Measurements from ENCODE around the gene TIFAB.

Gene TIFAB

DNA sequence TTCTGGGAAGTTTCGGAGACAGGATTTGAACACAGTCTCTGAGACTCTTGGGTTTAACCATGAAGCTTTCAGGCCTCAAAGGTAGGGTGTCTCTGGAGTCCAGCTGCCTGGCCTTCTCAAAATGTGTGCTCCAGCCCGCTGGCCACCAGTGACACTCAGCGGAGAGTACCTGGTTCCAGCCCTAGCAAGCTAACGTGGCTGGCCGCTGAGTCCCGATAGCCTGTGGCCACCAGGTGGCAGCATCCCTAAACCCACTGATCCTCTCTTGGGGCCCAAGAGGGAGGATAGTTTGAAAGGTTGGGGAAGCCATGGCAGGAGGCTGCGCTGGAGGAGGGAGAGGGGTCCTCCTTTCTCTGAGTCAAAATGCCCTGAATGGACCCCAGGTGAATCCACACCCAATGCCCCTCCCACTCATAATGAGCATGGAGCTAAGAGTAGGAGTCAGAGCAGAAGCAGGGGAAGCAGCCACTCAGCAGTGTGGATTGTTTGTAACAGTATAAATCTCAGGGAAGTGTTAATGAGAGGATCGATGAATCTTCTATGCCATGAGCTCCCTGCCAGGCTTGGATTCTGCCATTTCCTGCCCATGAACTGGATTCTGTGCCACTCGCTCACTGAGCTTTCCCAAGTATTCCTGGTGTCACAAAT, 5.4 kb upstream of the TIFAB start:
- peak; percentile 58 for DNase-seq

GRCh38 chr5:135456238-135457099, 4.3 kb upstream of the TIFAB start:
- DNase-seq = no peak

DNA sequence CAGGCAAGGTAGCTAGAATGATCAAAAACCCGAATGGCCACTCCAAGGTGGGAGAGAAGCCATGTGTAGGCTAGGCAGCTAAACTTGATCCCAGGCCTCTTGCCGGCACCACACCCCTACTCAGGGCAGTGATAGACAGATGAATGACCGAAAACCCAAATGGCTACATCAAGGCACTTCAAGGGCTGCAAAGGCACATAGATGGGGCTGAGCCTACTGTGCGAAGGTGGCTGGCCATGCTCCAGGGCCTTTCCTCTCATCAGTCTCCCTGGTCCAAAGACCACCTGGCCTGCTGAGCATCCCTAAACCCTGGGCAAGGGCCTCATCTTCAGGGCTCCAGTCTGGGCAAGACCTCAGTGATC, 3.7 kb upstream of the TIFAB start:
- no peak for DNase-seq

DNA sequence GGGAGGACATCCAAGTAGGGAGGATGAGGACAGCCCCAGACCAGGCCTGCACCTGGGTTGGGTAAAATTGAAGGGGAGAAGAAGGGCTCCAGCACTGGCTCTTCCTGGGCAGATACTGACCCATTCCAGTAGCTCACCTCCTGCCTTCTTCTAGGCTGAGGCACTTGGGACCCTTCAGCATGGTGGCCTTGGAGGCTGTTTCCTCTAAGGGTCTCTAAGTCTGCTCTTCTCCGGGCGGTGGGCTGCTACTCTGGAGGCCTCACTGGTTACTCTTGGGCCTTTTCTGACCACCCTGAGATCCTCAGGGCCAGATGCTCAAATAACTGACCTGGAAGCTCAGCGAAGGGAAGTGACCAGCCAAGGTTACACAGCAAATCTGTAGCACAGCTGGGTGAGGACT, 2.8 kb upstream of the TIFAB start:
- DNase-seq = no peak

GRCh38 chr5:135453613-135454012, 1.5 kb upstream of the TIFAB start:
- no peak for DNase-seq

- DNase-seq = no peak
These were observed 400 bp downstream of the TIFAB start for GRCh38 chr5:135451581-135452320.

GRCh38 chr5:135450952-135451351, 1.2 kb downstream of the TIFAB start:
- DNase-seq = no peak

GRCh38 chr5:135450336-135450735, 1.8 kb downstream of the TIFAB start:
- DNase-seq = no peak

DNA sequence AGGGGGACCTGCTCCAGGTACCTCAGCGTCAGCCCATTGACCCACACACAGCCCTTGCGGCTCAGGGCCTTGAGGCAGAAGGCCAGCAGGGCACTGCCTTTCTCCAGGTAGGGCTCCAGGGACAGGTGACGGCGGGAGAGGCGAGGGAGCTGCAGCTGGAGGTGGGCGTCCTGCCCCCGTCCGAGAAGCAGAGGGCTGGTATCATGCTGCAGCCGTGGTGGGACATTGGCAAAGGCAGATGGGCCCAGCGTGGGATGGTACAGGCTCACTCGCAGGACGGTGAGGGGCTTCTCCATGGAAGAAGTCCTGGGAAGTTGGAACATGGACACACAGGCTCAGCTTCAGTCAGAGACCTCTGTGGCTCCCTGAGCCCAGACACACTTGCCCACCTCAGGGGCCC, 2.5 kb downstream of the TIFAB start:
- DNase-seq = no peak

GRCh38 chr5:135448791-135449507, 3.2 kb downstream of the TIFAB start:
- DNase-seq = no peak

DNA sequence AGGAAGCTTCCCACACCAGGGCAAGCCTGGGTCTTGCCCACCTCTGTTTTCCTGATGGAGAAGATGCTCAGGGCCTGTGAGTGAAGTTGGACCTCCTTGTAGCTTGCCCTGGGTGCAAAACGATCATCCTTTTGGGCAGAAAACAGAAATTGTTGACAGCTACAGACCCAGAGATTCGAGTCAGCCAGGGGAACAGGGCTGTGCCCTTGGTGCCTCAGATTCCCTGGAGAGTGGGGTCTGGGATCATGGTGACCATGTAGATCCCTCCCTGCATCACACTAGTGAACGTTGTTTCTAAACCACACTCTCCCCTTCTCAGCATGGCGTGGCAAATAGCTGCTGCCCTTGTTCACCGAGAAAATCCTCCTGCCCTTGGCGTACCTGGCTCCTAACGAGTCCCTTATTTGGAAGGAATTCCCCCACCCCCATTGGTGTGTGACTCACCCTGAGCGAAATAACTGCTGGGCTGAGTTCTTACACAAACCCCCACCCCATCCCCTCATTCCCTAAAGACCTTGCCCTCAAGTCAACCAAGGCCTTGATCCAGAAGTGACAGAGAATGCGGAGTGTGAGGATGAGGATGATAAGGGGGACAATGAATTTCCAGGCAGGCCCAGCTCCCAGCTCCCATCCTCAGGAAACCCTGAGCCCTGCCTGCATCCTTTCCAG, 3.9 kb downstream of the TIFAB start:
- no peak for DNase-seq

DNA sequence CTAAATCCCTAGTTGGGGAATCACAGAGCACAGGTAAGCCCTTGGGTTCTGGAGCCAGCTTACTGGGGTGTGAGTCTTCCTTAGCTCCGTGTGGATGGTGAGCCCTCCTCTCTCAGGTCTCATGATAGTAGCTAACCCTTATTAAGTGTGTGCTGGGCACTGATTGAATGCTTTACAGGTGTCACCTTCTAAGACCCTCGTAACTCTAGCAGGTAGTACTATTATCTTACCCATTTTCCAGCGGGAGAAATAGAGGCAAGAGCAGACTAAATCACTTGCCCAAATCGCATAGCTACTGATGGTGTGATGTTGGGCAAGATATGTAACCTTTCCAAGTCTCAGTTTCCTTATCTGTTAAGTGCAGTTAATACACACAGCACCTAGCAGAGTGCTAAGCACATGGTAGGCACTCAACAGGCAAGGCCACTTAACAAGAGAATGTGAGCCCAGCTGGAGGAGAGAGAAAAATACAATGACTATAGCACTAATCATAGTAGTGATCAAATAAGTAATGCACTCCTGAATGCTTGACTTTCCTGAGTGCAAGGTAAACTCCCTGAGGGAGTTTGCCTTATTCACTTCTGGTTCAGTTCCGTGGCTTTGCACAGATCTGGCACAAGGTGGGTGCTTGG, 4.7 kb downstream of the TIFAB start, which contains the start of gene DCANP1:
Gene DCANP1 (minus strand): TSS at position 51 of the 632 bp plus-strand sequence. CDS start 240 bp downstream, outside the sequence.
- no peak for DNase-seq

- DNase-seq = no peak
These were observed 5.5 kb downstream of the TIFAB start for GRCh38 chr5:135446615-135447014.

GRCh38 chr5:135446206-135446605, 5.9 kb downstream of the TIFAB start:
- DNase-seq = no peak

DNA sequence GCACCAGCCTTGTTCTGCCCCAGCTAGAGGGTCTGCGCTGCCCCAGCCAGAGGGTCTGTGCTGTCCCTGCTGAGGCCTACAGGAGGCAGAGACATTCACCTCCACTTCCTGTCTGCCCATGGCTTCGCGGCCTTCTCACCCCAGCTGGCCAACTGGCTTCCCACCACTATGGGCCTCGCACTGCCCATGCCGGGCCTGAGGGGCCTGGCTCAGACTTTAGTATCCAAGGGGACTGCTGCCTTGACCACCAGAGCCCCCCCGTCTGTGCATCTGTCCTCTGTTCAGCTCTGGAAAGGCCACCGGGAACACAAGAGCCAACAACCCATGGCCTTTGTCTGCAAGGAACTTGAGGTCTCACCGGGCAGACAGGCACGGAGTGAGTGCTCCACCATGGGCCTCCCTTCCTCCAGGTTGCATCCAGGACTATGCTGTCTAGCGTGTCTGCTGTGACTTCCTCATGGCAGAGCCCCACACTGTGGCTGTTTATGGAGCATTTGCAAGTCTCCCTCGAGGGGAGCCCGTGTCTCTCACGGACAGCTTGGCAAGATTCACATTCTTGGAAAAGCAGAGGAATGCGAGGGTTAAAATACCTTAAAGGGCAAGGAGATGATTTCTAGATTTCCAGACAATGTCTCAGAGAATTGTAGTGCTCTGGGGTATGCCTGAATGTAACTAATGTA, 6.7 kb downstream of the TIFAB start:
- no peak for DNase-seq

DNA sequence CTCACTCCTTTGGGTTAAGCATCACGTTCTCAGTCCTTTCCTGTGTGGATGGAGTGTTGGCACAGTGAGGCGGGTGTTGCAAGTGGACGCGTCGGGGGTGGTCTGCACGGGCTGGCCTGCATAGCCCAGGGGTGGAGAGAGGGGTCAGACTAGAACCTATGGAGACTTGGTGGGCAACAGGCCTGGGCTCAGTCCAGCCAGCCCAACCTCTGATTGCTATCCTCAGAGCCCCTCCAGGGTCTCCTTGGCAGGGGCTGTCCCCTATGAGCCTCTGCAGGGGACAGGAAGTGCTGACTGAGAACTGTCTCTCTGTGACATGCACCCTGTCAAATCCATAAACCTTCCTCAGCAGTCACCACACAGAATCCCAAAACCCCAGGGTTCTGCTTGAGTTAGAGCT, 7.3 kb downstream of the TIFAB start:
- DNase-seq = no peak

DNA sequence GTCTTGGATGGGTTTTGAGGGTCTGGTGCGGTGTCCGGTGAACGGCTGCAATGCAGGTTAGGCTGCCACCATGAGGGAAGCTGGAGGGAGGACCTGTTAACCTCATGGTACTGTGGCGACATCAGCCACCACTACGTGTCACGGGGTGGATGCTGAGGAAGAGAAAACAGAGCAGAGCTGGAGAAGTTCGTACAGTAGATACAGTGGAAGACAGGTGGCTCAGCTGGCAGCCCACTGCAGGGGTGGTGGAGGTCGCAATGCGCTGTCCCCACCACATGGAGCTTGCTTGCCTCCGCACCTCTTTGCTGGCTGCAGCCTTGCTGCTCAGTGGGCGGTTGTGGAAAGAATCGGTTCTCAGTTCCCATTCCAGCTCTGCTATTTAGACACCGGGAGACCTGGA, 7.8 kb downstream of the TIFAB start:
- no peak for DNase-seq

DNA sequence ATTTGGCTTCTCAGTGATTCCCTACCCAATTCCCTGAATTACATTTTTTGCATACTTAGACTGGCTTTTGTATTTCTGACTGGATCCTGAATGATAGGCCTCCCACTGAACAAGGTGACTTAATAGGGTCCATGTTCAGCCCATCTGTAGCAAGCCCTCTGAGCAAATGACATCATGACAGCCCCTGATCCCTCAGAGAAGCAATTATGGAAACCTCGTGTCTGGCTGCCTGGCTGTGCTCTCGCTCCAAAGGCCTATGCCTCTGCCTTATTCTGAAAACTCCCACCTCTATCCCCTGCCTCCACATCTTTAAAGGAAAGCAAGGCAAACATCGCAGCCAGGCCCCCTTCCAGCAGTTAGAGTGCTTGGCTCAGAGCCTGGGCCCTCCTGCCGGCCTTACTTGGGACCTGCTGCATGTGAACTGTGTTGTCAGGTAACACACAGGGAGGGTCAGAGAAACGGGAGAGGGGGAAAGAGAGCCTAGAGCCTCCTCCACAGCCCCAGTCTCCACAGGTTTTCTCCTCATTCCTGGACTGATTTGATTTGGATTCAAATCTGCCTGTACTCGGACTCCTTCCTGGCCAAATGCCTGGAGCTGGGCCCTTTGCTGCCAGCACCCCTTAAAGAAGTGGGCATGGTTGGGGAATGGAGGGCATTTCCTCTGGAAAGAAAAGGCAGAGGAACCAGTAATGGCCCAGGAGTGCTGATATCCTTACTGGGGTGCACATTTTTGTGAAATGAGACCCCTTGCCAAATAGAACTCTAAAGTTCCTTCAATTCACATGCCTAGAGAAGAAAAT, 8.8 kb downstream of the TIFAB start:
- no peak for DNase-seq

- no peak for DNase-seq
These were observed 9.6 kb downstream of the TIFAB start for GRCh38 chr5:135442431-135443160.

DNA sequence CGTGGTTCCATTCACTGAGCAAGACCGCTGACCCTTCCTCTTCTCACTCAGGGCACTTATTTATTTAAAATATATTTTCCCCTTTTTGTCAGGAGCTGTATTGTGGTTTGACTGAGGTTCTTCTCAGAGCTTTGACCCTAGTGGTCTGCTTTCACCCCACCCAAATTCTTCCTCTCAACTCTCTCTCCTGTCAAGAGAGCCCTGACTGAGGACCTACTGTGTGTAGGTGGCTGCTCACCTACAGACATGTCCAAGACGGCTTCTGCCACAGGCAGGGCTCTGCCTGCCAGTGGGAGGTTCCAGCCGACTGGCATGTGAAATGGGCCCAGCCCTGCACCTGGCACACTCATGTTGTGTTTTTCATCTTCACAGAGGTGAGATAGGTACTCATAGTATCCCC, 10.2 kb downstream of the TIFAB start:
- no peak for DNase-seq
